GM12878 (cell line): ENCODE measurements around the gene PARP6. TPM values are rescaled to one million over a fixed set of nuclear protein-coding genes. Genes with fewer than 3 reads are reported as not detected.

Experiments
- ASH2L ChIP-seq: fragments of 300-600, 200-600 bp; sonication (generic); IDR thresholded peaks from 2 replicates; pipeline ENCODE4 v1.6.1; 2017; ENCODE audit warnings: low read depth, mild to moderate bottlenecking, borderline replicate concordance
- CBFB ChIP-seq: IDR thresholded peaks from 2 replicates; pipeline ENCODE4 v1.6.1; 2016; ENCODE audit warnings: antibody characterized with exemption, low read depth
- CHD1 ChIP-seq: IDR thresholded peaks from 2 replicates; pipeline ENCODE4 v1.6.1; 2012; ENCODE audit warnings: low read depth, low read length, improper control_type of control experiment
- E2F4 ChIP-seq: IDR thresholded peaks from 2 replicates; pipeline ENCODE4 v1.6.1; 2012; ENCODE audit warnings: low read depth, low read length, improper control_type of control experiment
- EP300 ChIP-seq, 2 experiments: fragments of 150-350 bp in 1 of 2; IDR thresholded peaks; 2 replicates each; pipeline ENCODE4 v1.6.1; 2011 to 2012; ENCODE audit warnings: low read depth in 2 of 2, low read length in 2 of 2, borderline replicate concordance in 1 of 2, improper control_type of control experiment in 1 of 2, inconsistent platforms in 1 of 2; ENCODE audit not compliant: control insufficient read depth in 1 of 2
- JUNB ChIP-seq: IDR thresholded peaks from 2 replicates; pipeline ENCODE4 v1.6.1; 2016; ENCODE audit warnings: antibody characterized with exemption, mild to moderate bottlenecking
- LARP7 ChIP-seq: fragments of 450-650 bp; IDR thresholded peaks from 2 replicates; pipeline ENCODE4 v1.6.1; 2017; ENCODE audit warnings: mild to moderate bottlenecking
- MEF2B ChIP-seq: fragments of 450-650 bp; IDR thresholded peaks from 2 replicates; pipeline ENCODE4 v1.6.1; 2018; ENCODE audit warnings: mild to moderate bottlenecking, moderate library complexity; ENCODE audit not compliant: partially characterized antibody, poor library complexity, severe bottlenecking
- MTA2 ChIP-seq: fragments of 450-650 bp; IDR thresholded peaks from 2 replicates; pipeline ENCODE4 v1.6.1; 2016; ENCODE audit warnings: low read depth, mild to moderate bottlenecking, moderate library complexity
- MXI1 ChIP-seq: fragments of 150-350 bp; IDR thresholded peaks from 2 replicates; pipeline ENCODE4 v1.6.1; 2011; ENCODE audit warnings: low read depth, mild to moderate bottlenecking, inconsistent platforms, low read length, improper control_type of control experiment
- NFYA ChIP-seq: IDR thresholded peaks from 2 replicates; pipeline ENCODE4 v1.6.1; 2011; ENCODE audit warnings: low read depth, mild to moderate bottlenecking, low read length, improper control_type of control experiment, borderline replicate concordance
- NKRF ChIP-seq: fragments of 450-650 bp; conservative IDR thresholded peaks from 2 replicates; pipeline ENCODE4 v1.6.1; 2017; ENCODE audit warnings: mild to moderate bottlenecking, moderate library complexity
- NR2C2 ChIP-seq: IDR thresholded peaks from 2 replicates; pipeline ENCODE4 v1.6.1; 2011; ENCODE audit warnings: borderline replicate concordance, low read depth; ENCODE audit not compliant: control insufficient read depth, insufficient read length
- RAD21 ChIP-seq: IDR thresholded peaks from 2 replicates; pipeline ENCODE4 v1.6.1; 2011; ENCODE audit warnings: mild to moderate bottlenecking, low read depth, low read length, moderate library complexity; ENCODE audit not compliant: insufficient read depth
- SIX5 ChIP-seq: IDR thresholded peaks from 2 replicates; pipeline ENCODE4 v1.6.1; 2011; ENCODE audit warnings: mild to moderate bottlenecking, low read depth, low read length, moderate library complexity; ENCODE audit not compliant: severe bottlenecking
- TARDBP ChIP-seq: IDR thresholded peaks from 2 replicates; pipeline ENCODE4 v1.6.1; 2016; ENCODE audit warnings: borderline replicate concordance
- TBL1XR1 ChIP-seq: IDR thresholded peaks from 2 replicates; pipeline ENCODE4 v1.6.1; 2012; ENCODE audit warnings: low read depth, low read length, improper control_type of control experiment
- WRNIP1 ChIP-seq: IDR thresholded peaks from 2 replicates; pipeline ENCODE4 v1.6.1; 2011; ENCODE audit warnings: low read depth, low read length, improper control_type of control experiment, borderline replicate concordance
- ZNF24 ChIP-seq: fragments of 450-650 bp; IDR thresholded peaks from 2 replicates; pipeline ENCODE4 v1.6.1; 2017; ENCODE audit warnings: antibody characterized with exemption, mild to moderate bottlenecking
- ZNF274 ChIP-seq: IDR thresholded peaks from one replicate; pipeline ENCODE4 v1.8.0; 2011; ENCODE audit not compliant: insufficient read length, insufficient read depth
- ZZZ3 ChIP-seq: IDR thresholded peaks from 2 replicates; pipeline ENCODE4 v1.6.1; 2011; ENCODE audit warnings: low read depth; ENCODE audit not compliant: control insufficient read depth, insufficient read length
- polyA plus RNA-seq, 11 experiments: library from polyadenylated mRNA; depleted of rRNA in 4 of 11; unstranded in 6 of 11; stranded (reverse) in 5 of 11; fragments of >200 nt; fragmentation: Nextera tagmentation in 4 of 11; fragmentation: Illumina TruSeq in 1 of 11; extraction: Ambion mirVana in 4 of 11; extraction: Trizol in 1 of 11; gene quantifications; 1 replicate in 1 of 11; 2 replicates in 10 of 11; pipeline versions ENCODE4 v1.2.1 to v1.2.3, GENCODE V29; 2011 to 2016; ENCODE audit warnings: inconsistent platforms in 2 of 11, missing spikeins in 2 of 11, low read depth in 1 of 11
- total RNA-seq, 4 experiments: library from RNA; depleted of rRNA in 3 of 4; stranded (reverse); fragments of >200 nt in 3 of 4; fragmentation: Illumina TruSeq in 1 of 4; extraction: Trizol in 1 of 4; gene quantifications; 2 replicates each; pipeline versions ENCODE4 v1.2.1 to v1.2.3, GENCODE V29; 2013 to 2021
- TF ChIP-seq, protein P1 (sequence below): IDR thresholded peaks from 2 replicates; pipeline ENCODE4 v1.6.1; 2012; ENCODE audit warnings: low read length, inconsistent platforms

PARP6 gene
- total and polyA plus RNA-seq, 10 of the 15 experiments (the other 5 are each of a cell fraction or from before 2014, with no cell fraction given), result 14.3 to 73.5 (median 26.9) TPM

- TF ChIP-seq, protein P1, sequence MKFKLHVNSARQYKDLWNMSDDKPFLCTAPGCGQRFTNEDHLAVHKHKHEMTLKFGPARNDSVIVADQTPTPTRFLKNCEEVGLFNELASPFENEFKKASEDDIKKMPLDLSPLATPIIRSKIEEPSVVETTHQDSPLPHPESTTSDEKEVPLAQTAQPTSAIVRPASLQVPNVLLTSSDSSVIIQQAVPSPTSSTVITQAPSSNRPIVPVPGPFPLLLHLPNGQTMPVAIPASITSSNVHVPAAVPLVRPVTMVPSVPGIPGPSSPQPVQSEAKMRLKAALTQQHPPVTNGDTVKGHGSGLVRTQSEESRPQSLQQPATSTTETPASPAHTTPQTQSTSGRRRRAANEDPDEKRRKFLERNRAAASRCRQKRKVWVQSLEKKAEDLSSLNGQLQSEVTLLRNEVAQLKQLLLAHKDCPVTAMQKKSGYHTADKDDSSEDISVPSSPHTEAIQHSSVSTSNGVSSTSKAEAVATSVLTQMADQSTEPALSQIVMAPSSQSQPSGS, result no peak
- TF ChIP-seq E2F4, result no peak
- TF ChIP-seq TBL1XR1, result peak; percentile 56
- peak; percentile 24 to 34; a peak in 1 of 4 replicates for TF ChIP-seq EP300 (IDR thresholded peaks at IDR 0.05; ENCODE audit: borderline replicate concordance in 1 of 2, control insufficient read depth in 1 of 2, low read depth in 2 of 2, low read length in 2 of 2)
- TF ChIP-seq CHD1, result peak; percentile 15; the same call in 1 of the 2 replicates
- peak; percentile 76 for TF ChIP-seq MEF2B
- peak; percentile 83; the same call in 1 of the 2 replicates for TF ChIP-seq TARDBP
- no peak for TF ChIP-seq NFYA
- TF ChIP-seq ZNF24, result no peak; the same call in 1 of the 2 replicates
- no peak for TF ChIP-seq ZNF274
- no peak for TF ChIP-seq JUNB
- TF ChIP-seq LARP7, result peak; percentile 89
- TF ChIP-seq SIX5, result peak; percentile 4
- peak; percentile 90 for TF ChIP-seq NKRF
- TF ChIP-seq RAD21, result no peak
- TF ChIP-seq CBFB, result peak; percentile 91
- no peak for TF ChIP-seq NR2C2
- TF ChIP-seq MXI1, result peak; percentile 72
- TF ChIP-seq MTA2, result 0 out of 2 replicates have a peak, but pooled peaks have one; percentile 30
- no peak for TF ChIP-seq WRNIP1
- TF ChIP-seq ASH2L, result peak; percentile 58; the same call in 1 of the 2 replicates
- no peak for TF ChIP-seq ZZZ3
Observed at GRCh38 chr15:72231066-72231832, 41.1 kb downstream of the PARP6 start, which contains the start of gene PKM (continued).
